HepG2 (cell line): ENCODE measurements around the gene SPATA25. TPM values are rescaled to one million over a fixed set of nuclear protein-coding genes. Genes with fewer than 3 reads are reported as not detected.
A peak's percentile ranks its signal among the peaks of the same experiment; 100 is the strongest.

Experiments used
- AHR ChIP-seq: IDR thresholded peaks from 2 replicates; pipeline ENCODE4 v1.6.1; 2018; ENCODE audit warnings: missing genetic modification reagents, missing compliant biosample characterization
- BORCS8-MEF2B ChIP-seq: sonication (generic); formaldehyde crosslinking; IDR thresholded peaks from 2 replicates; pipeline ENCODE4 v1.8.0; 2022; ENCODE audit warnings: mild to moderate bottlenecking, missing genetic modification reagents
- GTF3A ChIP-seq: sonication (generic); formaldehyde crosslinking; conservative IDR thresholded peaks from 2 replicates; pipeline ENCODE4 v1.4.0; 2020; ENCODE audit warnings: mild to moderate bottlenecking, missing genetic modification reagents
- NR2F6 ChIP-seq, 2 experiments: IDR thresholded peaks; 2 replicates each; pipeline ENCODE4 v1.6.1; 2016; ENCODE audit warnings: antibody characterized with exemption in 1 of 2, mild to moderate bottlenecking in 1 of 2
- RXRB ChIP-seq: IDR thresholded peaks from 2 replicates; pipeline ENCODE4 v1.6.1; 2016; ENCODE audit warnings: borderline replicate concordance, missing genetic modification reagents, missing compliant biosample characterization
- ZFP36L2 ChIP-seq: sonication (generic); formaldehyde crosslinking; IDR thresholded peaks from 2 replicates; pipeline ENCODE4 v1.4.0; 2020; ENCODE audit warnings: missing genetic modification reagents
- ZNF260 ChIP-seq: sonication (generic); formaldehyde crosslinking; IDR thresholded peaks from 2 replicates; pipeline ENCODE4 v1.4.0; 2020; ENCODE audit warnings: missing genetic modification reagents, low read depth, mild to moderate bottlenecking, borderline replicate concordance
- ZNF337 ChIP-seq: sonication (generic); formaldehyde crosslinking; IDR thresholded peaks from 2 replicates; pipeline ENCODE4 v1.5.1; 2020; ENCODE audit warnings: missing genetic modification reagents, low read depth, mild to moderate bottlenecking, borderline replicate concordance
- ZNF569 ChIP-seq: sonication (generic); formaldehyde crosslinking; IDR thresholded peaks from 2 replicates; pipeline ENCODE4 v1.5.0; 2020; ENCODE audit warnings: mild to moderate bottlenecking, missing genetic modification reagents, moderate library complexity, borderline replicate concordance
- ZNF607 ChIP-seq: sonication (generic); formaldehyde crosslinking; IDR thresholded peaks from 2 replicates; pipeline ENCODE4 v1.5.1; 2020; ENCODE audit warnings: missing genetic modification reagents, mild to moderate bottlenecking, borderline replicate concordance
- ZNF768 ChIP-seq: sonication (generic); formaldehyde crosslinking; IDR thresholded peaks from 2 replicates; pipeline ENCODE4 v1.4.0; 2020; ENCODE audit warnings: missing genetic modification reagents
- polyA plus RNA-seq, 8 experiments: library from polyadenylated mRNA; depleted of rRNA in 3 of 8; stranded (reverse) in 7 of 8; unstranded in 1 of 8; fragments of >200 nt; fragmentation: Illumina TruSeq in 4 of 8; extraction: Trizol in 4 of 8; gene quantifications; 2 replicates each; pipeline versions ENCODE4 v1.2.1 to v1.2.3, GENCODE V29; 2011 to 2016; ENCODE audit warnings: low read depth in 4 of 8, missing spikeins in 1 of 8, mixed read lengths in 1 of 8; ENCODE audit not compliant: insufficient read depth in 1 of 8
- total RNA-seq, 5 experiments: library from RNA; depleted of rRNA; stranded (reverse); fragments of >200 nt; fragmentation: Illumina TruSeq; extraction: Trizol; gene quantifications; 2 replicates each; pipeline ENCODE4 v1.2.3, GENCODE V29; 2016; ENCODE audit warnings: low read depth in 1 of 5
- TF ChIP-seq, protein P1 (sequence below), 2 experiments: sonication (generic) in 1 of 2; formaldehyde crosslinking in 1 of 2; IDR thresholded peaks; 2 replicates each; pipeline versions ENCODE4 v1.4.0 to v1.6.1; 2016 to 2020; ENCODE audit warnings: borderline replicate concordance in 1 of 2, low read depth in 1 of 2, mild to moderate bottlenecking in 1 of 2, missing genetic modification reagents in 1 of 2
- TF ChIP-seq, protein P2 (sequence below): sonication (generic); formaldehyde crosslinking; IDR thresholded peaks from 2 replicates; pipeline ENCODE4 v1.9.0; 2022; ENCODE audit warnings: missing genetic modification reagents, mild to moderate bottlenecking, borderline replicate concordance
- TF ChIP-seq, protein P3 (sequence below): sonication (generic); formaldehyde crosslinking; IDR thresholded peaks from 2 replicates; pipeline ENCODE4 v1.5.0; 2020; ENCODE audit warnings: missing genetic modification reagents
- TF ChIP-seq, protein P4 (sequence below): IDR thresholded peaks from 2 replicates; pipeline ENCODE4 v1.6.1; 2016; ENCODE audit warnings: missing compliant biosample characterization, missing genetic modification reagents, borderline replicate concordance
- TF ChIP-seq, protein P5 (sequence below): sonication (generic); formaldehyde crosslinking; IDR thresholded peaks from 2 replicates; pipeline ENCODE4 v1.8.0; 2023; ENCODE audit warnings: mild to moderate bottlenecking, missing genetic modification reagents

Gene SPATA25
- total and polyA plus RNA-seq, 2 of the 13 experiments (the other 11 are each of a cell fraction or from before 2014, with no cell fraction given) = 4.8 to 7.6 TPM

DNA sequence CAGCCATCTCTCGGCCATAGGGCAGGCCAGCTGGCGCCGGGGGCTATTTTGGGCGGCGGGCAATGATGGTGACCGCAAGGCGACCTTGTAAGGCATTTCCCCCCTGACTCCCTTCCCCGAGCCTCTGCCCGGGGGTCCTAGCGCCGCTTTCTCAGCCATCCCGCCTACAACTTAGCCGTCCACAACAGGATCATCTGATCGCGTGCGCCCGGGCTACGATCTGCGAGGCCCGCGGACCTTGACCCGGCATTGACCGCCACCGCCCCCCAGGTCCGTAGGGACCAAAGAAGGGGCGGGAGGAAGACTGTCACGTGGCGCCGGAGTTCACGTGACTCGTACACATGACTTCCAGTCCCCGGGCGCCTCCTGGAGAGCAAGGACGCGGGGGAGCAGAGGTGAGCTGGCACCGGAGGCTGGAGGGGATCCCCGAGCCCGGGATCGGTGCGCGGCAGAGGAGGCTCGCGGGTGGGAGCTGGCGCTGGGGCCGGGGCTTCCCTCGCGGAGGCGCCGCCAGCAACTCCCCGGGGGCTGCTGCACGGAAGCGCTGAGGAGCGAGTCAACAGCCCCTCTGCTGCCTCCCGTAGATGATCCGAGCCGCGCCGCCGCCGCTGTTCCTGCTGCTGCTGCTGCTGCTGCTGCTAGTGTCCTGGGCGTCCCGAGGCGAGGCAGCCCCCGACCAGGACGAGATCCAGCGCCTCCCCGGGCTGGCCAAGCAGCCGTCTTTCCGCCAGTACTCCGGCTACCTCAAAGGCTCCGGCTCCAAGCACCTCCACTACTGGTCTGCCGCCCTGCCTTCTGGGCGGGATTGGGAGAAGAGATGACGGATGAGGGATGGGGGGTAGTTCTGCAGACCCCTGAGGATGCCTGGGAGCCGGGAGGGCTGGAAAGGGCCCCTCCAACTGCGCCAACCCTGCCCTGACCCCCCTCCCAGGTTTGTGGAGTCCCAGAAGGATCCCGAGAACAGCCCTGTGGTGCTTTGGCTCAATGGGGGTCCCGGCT, 3.9 kb upstream of the SPATA25 start, which contains the start of the genes CTSA and NEURL2 (continued):
- TF ChIP-seq, protein P1, sequence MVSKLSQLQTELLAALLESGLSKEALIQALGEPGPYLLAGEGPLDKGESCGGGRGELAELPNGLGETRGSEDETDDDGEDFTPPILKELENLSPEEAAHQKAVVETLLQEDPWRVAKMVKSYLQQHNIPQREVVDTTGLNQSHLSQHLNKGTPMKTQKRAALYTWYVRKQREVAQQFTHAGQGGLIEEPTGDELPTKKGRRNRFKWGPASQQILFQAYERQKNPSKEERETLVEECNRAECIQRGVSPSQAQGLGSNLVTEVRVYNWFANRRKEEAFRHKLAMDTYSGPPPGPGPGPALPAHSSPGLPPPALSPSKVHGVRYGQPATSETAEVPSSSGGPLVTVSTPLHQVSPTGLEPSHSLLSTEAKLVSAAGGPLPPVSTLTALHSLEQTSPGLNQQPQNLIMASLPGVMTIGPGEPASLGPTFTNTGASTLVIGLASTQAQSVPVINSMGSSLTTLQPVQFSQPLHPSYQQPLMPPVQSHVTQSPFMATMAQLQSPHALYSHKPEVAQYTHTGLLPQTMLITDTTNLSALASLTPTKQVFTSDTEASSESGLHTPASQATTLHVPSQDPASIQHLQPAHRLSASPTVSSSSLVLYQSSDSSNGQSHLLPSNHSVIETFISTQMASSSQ (IDR thresholded peaks at IDR 0.05; ENCODE audit: low read depth) = peak; percentile 86
- TF ChIP-seq, protein P1 (CRISPR knock-in tag; IDR thresholded peaks at IDR 0.05; ENCODE audit: borderline replicate concordance) = peak; percentile 96
- TF ChIP-seq NR2F6 (IDR thresholded peaks at IDR 0.05) (peak; percentile 94), NR2F6 (CRISPR knock-in tag; IDR thresholded peaks at IDR 0.05) (peak; percentile 99), ZNF768 (CRISPR knock-in tag) (peak; percentile 78), ZNF607 (CRISPR knock-in tag) (peak; percentile 98), ZNF260 (CRISPR knock-in tag) (peak; percentile 63; the same call in 1 of the 2 replicates), ZFP36L2 (CRISPR knock-in tag) (no peak), AHR (peak; percentile 100), ZNF569 (CRISPR knock-in tag) (peak; percentile 65; the same call in 1 of the 2 replicates), GTF3A (CRISPR knock-in tag) (peak; percentile 98; the same call in 1 of the 2 replicates), ZNF337 (peak; percentile 100), BORCS8-MEF2B (CRISPR knock-in tag) (peak; percentile 100), RXRB (CRISPR knock-in tag) (peak; percentile 100)
- TF ChIP-seq, protein P2, sequence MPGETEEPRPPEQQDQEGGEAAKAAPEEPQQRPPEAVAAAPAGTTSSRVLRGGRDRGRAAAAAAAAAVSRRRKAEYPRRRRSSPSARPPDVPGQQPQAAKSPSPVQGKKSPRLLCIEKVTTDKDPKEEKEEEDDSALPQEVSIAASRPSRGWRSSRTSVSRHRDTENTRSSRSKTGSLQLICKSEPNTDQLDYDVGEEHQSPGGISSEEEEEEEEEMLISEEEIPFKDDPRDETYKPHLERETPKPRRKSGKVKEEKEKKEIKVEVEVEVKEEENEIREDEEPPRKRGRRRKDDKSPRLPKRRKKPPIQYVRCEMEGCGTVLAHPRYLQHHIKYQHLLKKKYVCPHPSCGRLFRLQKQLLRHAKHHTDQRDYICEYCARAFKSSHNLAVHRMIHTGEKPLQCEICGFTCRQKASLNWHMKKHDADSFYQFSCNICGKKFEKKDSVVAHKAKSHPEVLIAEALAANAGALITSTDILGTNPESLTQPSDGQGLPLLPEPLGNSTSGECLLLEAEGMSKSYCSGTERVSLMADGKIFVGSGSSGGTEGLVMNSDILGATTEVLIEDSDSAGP (CRISPR knock-in tag) = peak; percentile 98
- TF ChIP-seq, protein P3, sequence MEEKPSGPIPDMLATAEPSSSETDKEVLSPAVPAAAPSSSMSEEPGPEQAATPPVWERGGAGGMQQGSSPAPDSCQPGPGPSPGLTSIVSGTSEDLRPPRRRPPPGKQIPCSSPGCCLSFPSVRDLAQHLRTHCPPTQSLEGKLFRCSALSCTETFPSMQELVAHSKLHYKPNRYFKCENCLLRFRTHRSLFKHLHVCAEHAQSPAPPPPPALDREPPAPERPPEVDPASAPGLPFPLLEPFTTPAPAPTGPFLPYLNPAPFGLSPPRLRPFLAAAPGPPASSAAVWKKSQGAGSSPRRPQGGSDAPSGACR (CRISPR knock-in tag) = peak; percentile 100
- TF ChIP-seq, protein P4, sequence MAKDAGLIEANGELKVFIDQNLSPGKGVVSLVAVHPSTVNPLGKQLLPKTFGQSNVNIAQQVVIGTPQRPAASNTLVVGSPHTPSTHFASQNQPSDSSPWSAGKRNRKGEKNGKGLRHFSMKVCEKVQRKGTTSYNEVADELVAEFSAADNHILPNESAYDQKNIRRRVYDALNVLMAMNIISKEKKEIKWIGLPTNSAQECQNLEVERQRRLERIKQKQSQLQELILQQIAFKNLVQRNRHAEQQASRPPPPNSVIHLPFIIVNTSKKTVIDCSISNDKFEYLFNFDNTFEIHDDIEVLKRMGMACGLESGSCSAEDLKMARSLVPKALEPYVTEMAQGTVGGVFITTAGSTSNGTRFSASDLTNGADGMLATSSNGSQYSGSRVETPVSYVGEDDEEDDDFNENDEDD (CRISPR knock-in tag) = peak; percentile 99
- TF ChIP-seq, protein P5, sequence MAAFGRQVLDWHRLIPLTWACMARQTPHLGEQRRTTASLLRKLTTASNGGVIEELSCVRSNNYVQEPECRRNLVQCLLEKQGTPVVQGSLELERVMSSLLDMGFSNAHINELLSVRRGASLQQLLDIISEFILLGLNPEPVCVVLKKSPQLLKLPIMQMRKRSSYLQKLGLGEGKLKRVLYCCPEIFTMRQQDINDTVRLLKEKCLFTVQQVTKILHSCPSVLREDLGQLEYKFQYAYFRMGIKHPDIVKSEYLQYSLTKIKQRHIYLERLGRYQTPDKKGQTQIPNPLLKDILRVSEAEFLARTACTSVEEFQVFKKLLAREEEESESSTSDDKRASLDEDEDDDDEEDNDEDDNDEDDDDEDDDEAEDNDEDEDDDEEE (CRISPR knock-in tag) = peak; percentile 84
